ENCODE data around the gene ANAPC5. TPM values are rescaled to one million over a fixed set of nuclear protein-coding genes. Genes with fewer than 3 reads are reported as not detected.

Gene ANAPC5
- polyA plus RNA-seq, 1 experiment, result 194 TPM

GRCh38 chr12:121279071-121279375, 73.2 kb downstream of the ANAPC5 start:
- no peak for DNase-seq (ENCODE audit: low read depth)
- POLR2A ChIA-PET, result no interaction called here
- Histone ChIP-seq H3K4me3 (ENCODE audit: low read depth, low read length) (no peak overlapping the region), H3K27me3 (ENCODE audit: control insufficient read depth, insufficient read depth, low read length) (no peaks in the 10 kb centered on the region), H3K36me3 (ENCODE audit: control insufficient read depth, insufficient read depth, low read length) (peaks cover 5% of the 10 kb centered on the region)
- no peak for TF ChIP-seq CTCF (IDR thresholded peaks at IDR 0.05; ENCODE audit: insufficient read depth, low read depth, low read length)
- CTCF ChIA-PET, result interaction anchor here (0.7 kb wide), 1 partner anchor 29 kb away, joined by 3 read pairs; no protein-coding TSS in a partner anchor

DNA sequence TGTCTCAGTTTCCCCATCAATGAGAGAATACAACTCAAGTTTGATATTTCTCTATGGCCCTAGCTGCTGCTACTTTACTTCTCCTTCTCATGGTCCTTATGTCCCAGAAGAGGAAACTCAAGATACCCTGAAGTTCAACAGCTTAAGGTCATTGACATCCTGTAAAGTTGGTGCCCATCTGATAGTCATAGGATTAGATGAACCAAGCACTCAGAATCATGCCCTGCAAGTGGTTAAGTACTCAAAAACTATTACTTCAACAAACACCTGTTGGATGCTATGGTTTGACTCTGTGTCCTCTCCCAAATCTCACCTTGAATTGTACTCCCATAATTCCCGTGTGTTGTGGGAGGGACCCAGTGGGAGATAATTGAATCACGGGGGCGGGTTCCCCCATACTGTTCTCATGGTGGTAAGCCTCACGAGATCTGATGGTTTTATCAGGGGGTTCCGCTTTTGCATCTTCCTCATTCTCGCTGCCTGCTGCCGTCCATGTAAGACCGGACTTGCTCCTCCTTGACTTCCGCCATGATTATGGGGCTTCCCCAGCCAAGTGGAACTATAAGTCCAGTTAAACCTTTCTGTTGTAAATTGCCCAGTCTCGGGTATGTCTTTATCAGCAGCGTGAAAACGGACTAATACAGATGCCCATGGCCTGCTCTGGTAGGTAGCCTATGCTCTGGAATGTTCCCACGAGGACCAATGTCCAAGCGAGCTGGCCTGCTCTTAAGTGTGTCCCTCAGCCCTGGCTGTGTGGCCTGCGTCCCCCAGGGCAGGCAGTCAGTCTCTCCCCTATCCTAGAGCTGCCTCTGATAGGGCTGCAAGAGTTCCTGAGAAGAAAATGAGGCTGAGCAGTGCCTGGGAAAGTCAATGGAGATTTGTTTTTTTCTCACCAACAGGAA, 73.8 kb downstream of the ANAPC5 start:
- CTCF ChIA-PET, result interaction anchor here (0.7 kb wide), 1 partner anchor 28 kb away, joined by 3 read pairs; no protein-coding TSS in a partner anchor
- peaks cover 9% of the 10 kb centered on the region for H3K36me3 ChIP-seq (ENCODE audit: control insufficient read depth, insufficient read depth, low read length)
- DNase-seq (ENCODE audit: low read depth), result no peak
- no peaks in the 10 kb centered on the region for H3K27me3 ChIP-seq (ENCODE audit: control insufficient read depth, insufficient read depth, low read length)
- H3K4me3 ChIP-seq (ENCODE audit: low read depth, low read length), result no peak overlapping the region
- TF ChIP-seq CTCF (IDR thresholded peaks at IDR 0.05; ENCODE audit: insufficient read depth, low read depth, low read length), result no peak
- POLR2A ChIA-PET, result no interaction called here

DNA sequence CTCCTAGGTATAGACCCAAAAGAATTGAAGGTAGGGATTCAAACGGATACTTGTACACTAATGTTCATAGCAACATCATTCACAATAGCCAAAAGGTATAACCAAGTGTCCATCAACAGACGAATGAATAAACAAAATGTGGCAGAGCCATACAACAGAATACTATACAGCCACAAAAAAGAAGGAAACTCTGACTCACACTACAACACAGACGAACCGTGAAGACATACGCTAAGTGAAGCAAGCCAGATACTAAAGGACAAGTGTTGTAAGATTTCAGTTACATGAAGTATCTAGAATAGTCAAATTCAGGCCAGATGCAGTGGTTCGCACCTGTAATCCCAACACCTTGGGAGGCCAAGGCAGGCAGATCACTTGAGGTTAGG, 74.8 kb downstream of the ANAPC5 start:
- TF ChIP-seq CTCF (IDR thresholded peaks at IDR 0.05; ENCODE audit: insufficient read depth, low read depth, low read length), result no peak
- Histone ChIP-seq H3K4me3 (ENCODE audit: low read depth, low read length) (no peak overlapping the region), H3K36me3 (ENCODE audit: control insufficient read depth, insufficient read depth, low read length) (peaks cover 9% of the 10 kb centered on the region), H3K27me3 (ENCODE audit: control insufficient read depth, insufficient read depth, low read length) (no peaks in the 10 kb centered on the region)
- CTCF ChIA-PET, result no interaction called here
- POLR2A ChIA-PET, result no interaction called here
- DNase-seq (ENCODE audit: low read depth), result no peak

DNA sequence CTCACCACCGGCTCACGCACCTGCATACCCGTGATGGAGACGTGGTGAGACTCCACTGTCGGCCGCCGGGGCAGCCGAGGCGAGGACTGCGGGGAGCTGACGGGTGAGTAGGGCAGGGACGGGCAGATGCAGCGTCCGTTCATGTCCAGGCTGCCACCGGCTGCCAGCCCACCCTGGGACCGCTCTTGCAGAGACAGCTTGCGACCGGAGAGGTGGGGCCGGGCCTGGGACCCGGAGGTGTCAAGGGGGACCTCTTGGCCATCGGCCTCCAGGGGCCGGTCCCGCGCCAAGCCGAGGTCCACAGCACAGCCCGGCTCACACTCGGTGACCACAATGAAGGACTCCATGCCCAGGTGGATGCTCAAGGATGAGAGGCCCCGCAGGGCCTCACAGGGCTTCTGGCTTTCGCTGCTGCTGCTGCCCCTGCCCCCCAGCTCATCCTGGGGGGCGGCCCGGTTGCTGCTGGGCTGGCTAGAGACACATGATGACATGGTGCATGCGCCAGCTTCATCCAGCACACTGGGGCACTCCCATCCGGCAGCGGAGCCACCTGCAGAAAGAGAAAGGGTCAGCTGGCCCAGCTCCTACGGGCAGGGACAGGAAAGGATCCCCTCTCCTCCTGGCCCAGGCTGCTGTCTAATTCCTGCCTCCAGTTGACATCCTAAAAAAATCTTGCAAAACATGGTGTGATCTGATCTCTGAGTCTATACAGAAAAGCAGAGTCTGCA, 78.0 kb downstream of the ANAPC5 start:
- no peaks in the 10 kb centered on the region for H3K27me3 ChIP-seq (ENCODE audit: control insufficient read depth, insufficient read depth, low read length)
- no peak for DNase-seq (ENCODE audit: low read depth)
- CTCF ChIA-PET, result no interaction called here
- TF ChIP-seq CTCF (IDR thresholded peaks at IDR 0.05; ENCODE audit: insufficient read depth, low read depth, low read length), result no peak
- peaks cover 9% of the 10 kb centered on the region for H3K36me3 ChIP-seq (ENCODE audit: control insufficient read depth, insufficient read depth, low read length)
- POLR2A ChIA-PET, result no interaction called here
- H3K4me3 ChIP-seq (ENCODE audit: low read depth, low read length), result no peak overlapping the region

DNA sequence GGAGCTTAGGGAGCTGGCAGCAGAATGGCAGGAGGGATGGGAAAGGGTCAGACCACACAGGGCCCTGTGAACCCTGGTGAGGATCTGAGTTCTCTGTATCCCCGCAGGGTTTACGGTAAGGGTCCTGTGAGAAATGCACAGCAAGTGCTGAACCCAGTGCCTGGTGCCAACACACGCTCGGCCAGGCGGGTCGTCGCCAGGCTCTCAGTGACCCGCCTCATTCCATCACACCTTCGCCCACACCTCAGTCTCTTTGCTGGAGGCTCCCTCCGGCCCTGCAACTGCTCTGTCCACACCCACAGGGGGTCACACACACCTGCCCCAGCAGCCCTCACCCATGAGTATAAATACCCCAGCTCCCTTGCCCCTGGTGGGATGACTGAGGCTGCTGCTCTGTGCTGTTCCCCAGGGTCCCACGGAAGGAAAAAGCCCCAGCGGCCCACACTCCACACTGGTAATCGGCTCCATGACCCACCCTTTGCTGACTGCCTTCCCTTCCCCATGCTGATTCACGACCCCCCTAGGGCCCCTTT, 78.8 kb downstream of the ANAPC5 start:
- TF ChIP-seq CTCF (IDR thresholded peaks at IDR 0.05; ENCODE audit: insufficient read depth, low read depth, low read length), result no peak
- peaks cover 13% of the 10 kb centered on the region for H3K36me3 ChIP-seq (ENCODE audit: control insufficient read depth, insufficient read depth, low read length)
- ChIA-PET POLR2A (no interaction called here), CTCF (interaction anchor here (1.0 kb wide), 1 partner anchor 44 kb away, joined by 3 read pairs; no protein-coding TSS in a partner anchor)
- H3K4me3 ChIP-seq (ENCODE audit: low read depth, low read length), result no peak overlapping the region
- no peaks in the 10 kb centered on the region for H3K27me3 ChIP-seq (ENCODE audit: control insufficient read depth, insufficient read depth, low read length)
- no peak for DNase-seq (ENCODE audit: low read depth)

Data from BJ (cell line).